ENCODE data around the gene OAF.

GRCh38 chr11:120209746-120210625 lies 846 bp upstream of the OAF start:
- TF ChIP-seq CTCF (conservative IDR thresholded peaks at IDR 0.05; ENCODE audit: low read depth, low read length): no peak
- no peak for TF ChIP-seq EZH2 (IDR thresholded peaks at IDR 0.05; ENCODE audit: low read length, unreplicated experiment)
